Measurements from ENCODE around the gene MUSTN1.

MUSTN1 gene

DNA sequence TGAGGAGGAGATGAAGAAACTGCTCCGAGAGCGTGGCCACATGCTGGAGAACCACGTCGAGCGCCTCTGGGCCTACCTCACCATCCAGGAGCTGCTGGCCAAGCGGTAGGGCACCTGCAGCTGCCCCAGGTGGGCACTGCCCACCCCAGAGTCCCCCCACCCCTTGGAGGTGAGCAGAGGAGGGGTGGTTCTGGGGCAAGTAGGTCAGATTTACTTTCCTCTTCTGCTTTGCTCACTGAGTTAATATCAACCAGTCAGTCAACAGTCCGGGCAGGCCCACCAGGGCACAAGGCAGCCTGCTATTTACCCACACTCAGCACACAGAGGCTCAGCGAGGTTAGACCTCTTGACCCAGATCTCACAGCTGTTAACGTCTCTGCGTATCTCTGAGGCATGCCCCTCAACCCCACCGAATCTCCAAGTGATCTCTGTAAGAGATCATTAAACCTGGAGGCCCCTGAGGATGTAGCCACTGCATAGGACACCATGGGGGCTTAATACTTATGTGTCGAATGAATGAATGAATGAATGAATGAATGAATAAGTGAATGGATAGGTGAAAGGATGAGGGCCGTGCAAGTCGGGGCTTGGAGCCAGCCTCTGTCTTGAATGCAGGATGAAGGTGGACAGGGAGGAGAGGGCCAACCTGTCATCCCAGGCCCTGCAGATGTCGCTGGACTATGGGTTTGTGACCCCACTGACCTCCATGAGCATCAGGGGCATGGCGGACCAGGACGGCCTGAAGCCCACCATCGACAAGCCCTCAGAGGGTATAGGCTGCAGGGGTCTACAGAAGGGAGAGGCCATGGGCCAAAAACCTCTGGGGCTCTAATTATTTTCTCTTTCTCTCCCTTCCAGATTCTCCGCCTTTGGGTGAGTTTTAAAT, 48.2 kb downstream of the MUSTN1 start:
- TF ChIP-seq, protein P1, sequence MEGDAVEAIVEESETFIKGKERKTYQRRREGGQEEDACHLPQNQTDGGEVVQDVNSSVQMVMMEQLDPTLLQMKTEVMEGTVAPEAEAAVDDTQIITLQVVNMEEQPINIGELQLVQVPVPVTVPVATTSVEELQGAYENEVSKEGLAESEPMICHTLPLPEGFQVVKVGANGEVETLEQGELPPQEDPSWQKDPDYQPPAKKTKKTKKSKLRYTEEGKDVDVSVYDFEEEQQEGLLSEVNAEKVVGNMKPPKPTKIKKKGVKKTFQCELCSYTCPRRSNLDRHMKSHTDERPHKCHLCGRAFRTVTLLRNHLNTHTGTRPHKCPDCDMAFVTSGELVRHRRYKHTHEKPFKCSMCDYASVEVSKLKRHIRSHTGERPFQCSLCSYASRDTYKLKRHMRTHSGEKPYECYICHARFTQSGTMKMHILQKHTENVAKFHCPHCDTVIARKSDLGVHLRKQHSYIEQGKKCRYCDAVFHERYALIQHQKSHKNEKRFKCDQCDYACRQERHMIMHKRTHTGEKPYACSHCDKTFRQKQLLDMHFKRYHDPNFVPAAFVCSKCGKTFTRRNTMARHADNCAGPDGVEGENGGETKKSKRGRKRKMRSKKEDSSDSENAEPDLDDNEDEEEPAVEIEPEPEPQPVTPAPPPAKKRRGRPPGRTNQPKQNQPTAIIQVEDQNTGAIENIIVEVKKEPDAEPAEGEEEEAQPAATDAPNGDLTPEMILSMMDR (IDR thresholded peaks at IDR 0.05; ENCODE audit: low read depth, low read length, missing control alignments): no peak
- H3K4me3 ChIP-seq (replicated peaks; ENCODE audit: low read depth, low read length): no peak overlapping the region
- no peak for DNase-seq (ENCODE audit: extremely low read depth, low read depth)

DNA sequence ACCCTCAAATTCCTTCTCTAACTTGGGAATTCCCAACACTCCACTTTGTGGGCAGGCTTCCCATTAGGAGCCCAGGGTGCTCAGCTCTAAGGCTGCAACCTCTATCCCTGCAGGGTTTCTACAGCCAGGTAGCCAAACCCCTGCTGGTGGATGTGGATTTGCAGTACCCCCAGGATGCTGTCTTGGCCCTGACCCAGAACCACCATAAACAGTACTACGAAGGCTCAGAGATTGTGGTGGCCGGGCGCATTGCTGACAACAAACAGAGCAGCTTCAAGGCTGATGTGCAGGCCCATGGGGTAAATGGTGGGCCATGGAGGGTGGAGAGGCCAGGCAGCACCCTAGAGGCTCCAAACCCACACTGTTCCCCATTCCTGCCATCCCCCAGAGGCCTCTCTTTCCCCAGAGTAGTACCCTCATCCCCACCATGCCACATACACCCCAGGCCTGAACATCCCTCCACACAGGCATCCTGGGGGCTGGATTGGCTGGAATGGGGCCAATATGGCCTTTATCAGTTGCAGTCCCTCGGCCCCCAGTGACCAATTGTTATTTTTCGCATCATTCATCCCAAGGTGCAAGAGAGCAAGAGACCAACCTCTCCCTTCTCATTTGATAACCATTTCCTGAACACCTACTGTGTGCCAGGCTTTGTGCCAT, 49.8 kb downstream of the MUSTN1 start:
- DNase-seq (ENCODE audit: extremely low read depth, low read depth): no peak
- TF ChIP-seq, protein P1 (IDR thresholded peaks at IDR 0.05; ENCODE audit: low read depth, low read length, missing control alignments): no peak
- H3K4me3 ChIP-seq (replicated peaks; ENCODE audit: low read depth, low read length): no peak overlapping the region

DNA sequence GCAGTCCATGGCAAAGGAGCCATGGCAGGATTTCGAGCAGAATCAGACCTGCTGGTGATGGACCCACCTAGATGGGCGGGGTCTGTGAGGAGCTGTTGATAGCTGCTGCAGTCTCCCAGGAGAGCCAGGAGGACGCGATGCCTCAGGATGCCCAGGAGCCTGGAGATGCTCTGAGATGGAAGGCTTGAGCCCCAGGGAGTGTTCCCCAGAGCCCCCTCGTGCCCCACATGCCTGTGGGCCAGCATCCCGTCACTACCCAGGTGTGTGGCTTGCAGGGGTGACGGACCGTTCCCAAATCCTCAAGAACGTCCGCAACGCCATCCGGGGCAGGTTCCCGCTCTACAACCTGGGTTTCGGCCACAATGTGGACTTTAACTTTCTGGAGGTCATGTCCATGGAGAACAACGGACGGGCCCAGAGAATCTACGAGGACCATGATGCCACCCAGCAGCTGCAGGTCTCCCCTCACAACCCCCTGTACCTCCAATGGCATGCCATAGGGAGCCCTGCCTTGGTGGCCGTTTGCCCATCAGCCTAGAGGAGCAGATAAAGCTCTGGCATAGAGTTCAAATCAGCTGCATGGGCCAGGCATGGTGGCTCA, 50.7 kb downstream of the MUSTN1 start:
- no peak for DNase-seq (ENCODE audit: extremely low read depth, low read depth)
- TF ChIP-seq, protein P1 (IDR thresholded peaks at IDR 0.05; ENCODE audit: low read depth, low read length, missing control alignments): no peak
- no peak overlapping the region for H3K4me3 ChIP-seq (replicated peaks; ENCODE audit: low read depth, low read length)

DNA sequence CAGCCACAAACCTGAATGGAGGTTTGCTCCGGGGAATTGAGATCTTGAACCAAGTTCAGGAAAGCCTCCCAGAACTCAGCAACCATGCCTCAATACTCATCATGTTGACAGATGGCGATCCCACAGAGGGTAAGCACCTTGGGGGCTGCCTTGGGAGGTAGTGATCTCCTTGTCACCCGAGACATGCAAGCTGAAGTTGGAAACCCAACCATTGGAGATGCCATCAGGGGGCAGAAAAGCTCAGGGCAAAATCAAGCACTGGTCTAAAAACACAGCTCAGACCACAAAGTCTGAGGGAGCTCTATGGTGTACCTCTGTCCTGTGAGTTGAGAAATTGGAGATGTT, 51.6 kb downstream of the MUSTN1 start:
- no peak for DNase-seq (ENCODE audit: extremely low read depth, low read depth)
- H3K4me3 ChIP-seq (replicated peaks; ENCODE audit: low read depth, low read length): no peak overlapping the region
- TF ChIP-seq, protein P1 (IDR thresholded peaks at IDR 0.05; ENCODE audit: low read depth, low read length, missing control alignments): no peak

Data from HFF-Myc (cell line).